ENCODE measurements around the gene PEA15. TPM values are rescaled to one million over a fixed set of nuclear protein-coding genes. Genes with fewer than 3 reads are reported as not detected.

Gene PEA15
- total RNA-seq, 1 donor from 2014 or later, result 39.1 TPM

DNA sequence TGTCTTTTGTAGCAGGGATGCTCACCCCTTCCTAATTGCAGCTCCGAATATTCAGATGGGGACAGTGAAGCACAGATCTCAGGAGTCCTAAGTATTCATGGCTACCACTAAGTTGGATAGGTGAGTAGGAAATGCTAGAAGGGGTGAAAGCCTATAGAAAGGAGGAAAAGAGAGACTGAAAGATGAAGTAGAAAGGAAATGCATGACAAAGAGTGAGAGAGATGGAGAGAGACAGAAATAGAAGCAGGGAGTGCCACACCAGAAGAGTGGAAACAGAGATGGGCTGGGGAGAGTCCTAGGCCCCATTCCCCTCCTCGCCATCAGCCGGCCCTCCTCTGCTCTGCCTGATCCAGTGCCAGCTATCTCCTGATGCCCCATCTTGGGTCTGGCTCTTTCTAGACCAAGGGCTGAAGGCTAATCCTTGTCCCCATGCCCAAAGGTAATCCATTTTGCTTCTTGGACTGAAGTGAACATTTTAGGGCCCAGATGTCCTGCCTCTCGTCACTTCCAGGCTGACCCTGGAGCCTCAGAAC is 2.0 kb downstream of the PEA15 start:
- no peak overlapping the region for H3K9ac ChIP-seq
- no peaks in the 10 kb centered on the region for H3K36me3 ChIP-seq
- no peak overlapping the region for H3K4me2 ChIP-seq
- Mint-ChIP-seq H3K9me3 (no peaks in the 10 kb centered on the region), H3K4me3 (peak overlapping the region; percentile 89), H3K27me3 (ENCODE audit: insufficient read depth, low read depth) (peaks cover 7% of the 10 kb centered on the region), H3K4me1 (peaks cover 74% of the 10 kb centered on the region), H3K27ac (peak overlapping the region; percentile 89), H3K36me3 (peaks cover 17% of the 10 kb centered on the region)
- peaks cover 65% of the 10 kb centered on the region for H4K20me1 ChIP-seq (ENCODE audit: low read depth)
- H3K4me1 ChIP-seq, result peaks cover 61% of the 10 kb centered on the region
- H3K9me3 ChIP-seq (ENCODE audit: low read depth), result no peaks in the 10 kb centered on the region
- peaks cover 25% of the 10 kb centered on the region for H3K79me2 ChIP-seq (ENCODE audit: low read depth)
- no peaks in the 10 kb centered on the region for H3K27me3 ChIP-seq
- no peak overlapping the region for H3K4me3 ChIP-seq
- H3F3A ChIP-seq (ENCODE audit: low read depth), result peaks cover 47% of the 10 kb centered on the region
- TF ChIP-seq EZH2phosphoT487 (IDR thresholded peaks at IDR 0.05), result no peak
- no peak for TF ChIP-seq EZH2 (IDR thresholded peaks at IDR 0.05)
- TF ChIP-seq, protein P1, sequence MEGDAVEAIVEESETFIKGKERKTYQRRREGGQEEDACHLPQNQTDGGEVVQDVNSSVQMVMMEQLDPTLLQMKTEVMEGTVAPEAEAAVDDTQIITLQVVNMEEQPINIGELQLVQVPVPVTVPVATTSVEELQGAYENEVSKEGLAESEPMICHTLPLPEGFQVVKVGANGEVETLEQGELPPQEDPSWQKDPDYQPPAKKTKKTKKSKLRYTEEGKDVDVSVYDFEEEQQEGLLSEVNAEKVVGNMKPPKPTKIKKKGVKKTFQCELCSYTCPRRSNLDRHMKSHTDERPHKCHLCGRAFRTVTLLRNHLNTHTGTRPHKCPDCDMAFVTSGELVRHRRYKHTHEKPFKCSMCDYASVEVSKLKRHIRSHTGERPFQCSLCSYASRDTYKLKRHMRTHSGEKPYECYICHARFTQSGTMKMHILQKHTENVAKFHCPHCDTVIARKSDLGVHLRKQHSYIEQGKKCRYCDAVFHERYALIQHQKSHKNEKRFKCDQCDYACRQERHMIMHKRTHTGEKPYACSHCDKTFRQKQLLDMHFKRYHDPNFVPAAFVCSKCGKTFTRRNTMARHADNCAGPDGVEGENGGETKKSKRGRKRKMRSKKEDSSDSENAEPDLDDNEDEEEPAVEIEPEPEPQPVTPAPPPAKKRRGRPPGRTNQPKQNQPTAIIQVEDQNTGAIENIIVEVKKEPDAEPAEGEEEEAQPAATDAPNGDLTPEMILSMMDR (IDR thresholded peaks at IDR 0.05), result no peak
- no peak for DNase-seq (ENCODE audit: low spot score)
- no peak overlapping the region for H3K27ac ChIP-seq
- H2AFZ ChIP-seq (replicated peaks), result no peak overlapping the region

GRCh38 chr1:160207771-160208556 is 2.8 kb downstream of the PEA15 start:
- Mint-ChIP-seq H3K4me3 (peak overlapping the region; percentile 89), H3K36me3 (peaks cover 23% of the 10 kb centered on the region), H3K4me1 (peaks cover 80% of the 10 kb centered on the region), H3K27ac (peak overlapping the region; percentile 89), H3K9me3 (no peaks in the 10 kb centered on the region), H3K27me3 (ENCODE audit: insufficient read depth, low read depth) (peaks cover 12% of the 10 kb centered on the region)
- no peak for TF ChIP-seq EZH2phosphoT487 (IDR thresholded peaks at IDR 0.05)
- TF ChIP-seq EZH2 (IDR thresholded peaks at IDR 0.05), result no peak
- TF ChIP-seq, protein P1 (IDR thresholded peaks at IDR 0.05), result no peak
- Histone ChIP-seq H3K36me3 (peaks cover 2% of the 10 kb centered on the region), H3K4me1 (peaks cover 68% of the 10 kb centered on the region), H3K9ac (no peak overlapping the region), H3K27ac (no peak overlapping the region), H3K4me2 (no peak overlapping the region), H3K27me3 (no peaks in the 10 kb centered on the region), H3K9me3 (ENCODE audit: low read depth) (no peaks in the 10 kb centered on the region), H3F3A (ENCODE audit: low read depth) (peaks cover 50% of the 10 kb centered on the region), H4K20me1 (ENCODE audit: low read depth) (peaks cover 73% of the 10 kb centered on the region), H3K79me2 (ENCODE audit: low read depth) (peaks cover 25% of the 10 kb centered on the region), H2AFZ (replicated peaks) (no peak overlapping the region), H3K4me3 (no peak overlapping the region)
- peak; percentile 58 for DNase-seq (ENCODE audit: low spot score)

DNA sequence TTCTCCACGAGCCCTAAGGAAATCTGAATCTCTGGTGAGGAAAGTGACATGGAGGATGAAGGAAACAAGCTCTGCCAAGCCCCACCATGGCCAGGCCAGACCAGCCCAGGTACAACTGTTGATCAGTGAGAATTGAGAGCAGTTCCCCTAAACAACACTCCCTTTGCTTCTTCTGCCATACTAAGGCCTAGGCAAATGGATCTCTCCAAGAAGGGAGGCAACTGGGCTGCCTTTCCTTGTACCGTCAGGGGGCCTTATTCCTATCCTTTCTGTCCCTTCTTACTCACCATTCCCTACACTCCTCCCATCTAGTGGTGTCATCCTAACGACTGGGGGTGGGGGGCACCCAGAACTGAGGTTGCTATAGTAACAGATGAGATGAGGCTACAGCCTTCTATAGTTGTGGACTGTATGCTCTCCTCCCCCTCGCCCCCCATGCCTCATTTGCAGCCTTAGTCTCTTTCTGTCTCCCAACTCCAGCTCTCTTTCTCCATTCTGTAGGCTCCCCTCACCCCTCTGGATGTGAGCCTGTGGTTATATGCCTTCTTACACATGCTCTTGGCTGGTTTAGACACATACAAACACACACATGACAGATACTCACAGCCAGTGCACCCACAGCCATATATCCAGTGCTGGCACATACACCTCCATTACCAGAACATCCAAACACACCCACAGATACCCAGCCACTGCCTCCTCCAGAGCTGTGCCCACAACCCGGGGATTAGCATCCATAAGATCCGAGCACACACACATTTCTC is 3.6 kb downstream of the PEA15 start:
- H3K36me3 ChIP-seq, result peaks cover 5% of the 10 kb centered on the region
- H3K79me2 ChIP-seq (ENCODE audit: low read depth), result peaks cover 25% of the 10 kb centered on the region
- no peak overlapping the region for H3K4me3 ChIP-seq
- H3K27me3 ChIP-seq, result no peaks in the 10 kb centered on the region
- H3K4me1 ChIP-seq, result peaks cover 68% of the 10 kb centered on the region
- DNase-seq (ENCODE audit: low spot score), result no peak
- peaks cover 80% of the 10 kb centered on the region for H3K4me1 Mint-ChIP-seq
- H3K9me3 ChIP-seq (ENCODE audit: low read depth), result no peaks in the 10 kb centered on the region
- peaks cover 50% of the 10 kb centered on the region for H3F3A ChIP-seq (ENCODE audit: low read depth)
- peak overlapping the region; percentile 74 for H3K27ac Mint-ChIP-seq
- no peak overlapping the region for H3K4me2 ChIP-seq
- TF ChIP-seq, protein P1 (IDR thresholded peaks at IDR 0.05), result no peak
- no peak for TF ChIP-seq EZH2 (IDR thresholded peaks at IDR 0.05)
- no peak for TF ChIP-seq EZH2phosphoT487 (IDR thresholded peaks at IDR 0.05)
- H3K27me3 Mint-ChIP-seq (ENCODE audit: insufficient read depth, low read depth), result peaks cover 12% of the 10 kb centered on the region
- no peak overlapping the region for H3K27ac ChIP-seq
- H3K36me3 Mint-ChIP-seq, result peaks cover 28% of the 10 kb centered on the region
- peaks cover 73% of the 10 kb centered on the region for H4K20me1 ChIP-seq (ENCODE audit: low read depth)
- H3K4me3 Mint-ChIP-seq, result peak overlapping the region; percentile 89
- no peak overlapping the region for H2AFZ ChIP-seq (replicated peaks)
- H3K9me3 Mint-ChIP-seq, result no peaks in the 10 kb centered on the region
- no peak overlapping the region for H3K9ac ChIP-seq
